Nephron (organoid): Measurements from ENCODE around the gene LSP1.
A peak's percentile ranks its signal among the peaks of the same experiment; 100 is the strongest.

Source experiments
- H3K27ac Mint-ChIP-seq, 3 experiments: 2 replicates each; pipeline ENCODE4 v1.8.0; 2020; ENCODE audit warnings: mixed read lengths in 3 of 3, mild to moderate bottlenecking in 2 of 3, moderate library complexity in 1 of 3
- H3K27me3 Mint-ChIP-seq: 2 replicates; pipeline ENCODE4 v1.8.0; 2021; ENCODE audit warnings: low read depth, mild to moderate bottlenecking, moderate library complexity, mixed read lengths
- H3K36me3 Mint-ChIP-seq: 2 replicates; pipeline ENCODE4 v1.8.0; 2020; ENCODE audit warnings: low read depth, mixed read lengths
- H3K4me1 Mint-ChIP-seq: 2 replicates; pipeline ENCODE4 v1.8.0; 2020; ENCODE audit warnings: mixed read lengths
- H3K4me3 Mint-ChIP-seq, 3 experiments: 2 replicates each; pipeline ENCODE4 v1.8.0; 2020; ENCODE audit warnings: mild to moderate bottlenecking in 3 of 3, mixed read lengths in 3 of 3, moderate library complexity in 2 of 3
- H3K9me3 Mint-ChIP-seq: 2 replicates; pipeline ENCODE4 v1.8.0; 2020; ENCODE audit warnings: mixed read lengths
- TF ChIP-seq, protein P1 (sequence below), 3 experiments: fragments of 200-600 bp; sonication (generic); IDR thresholded peaks; one replicate each; pipeline ENCODE4 v1.5.0; 2021; ENCODE audit warnings: antibody characterized with exemption in 3 of 3; ENCODE audit not compliant: unreplicated experiment in 3 of 3

The LSP1 gene

DNA sequence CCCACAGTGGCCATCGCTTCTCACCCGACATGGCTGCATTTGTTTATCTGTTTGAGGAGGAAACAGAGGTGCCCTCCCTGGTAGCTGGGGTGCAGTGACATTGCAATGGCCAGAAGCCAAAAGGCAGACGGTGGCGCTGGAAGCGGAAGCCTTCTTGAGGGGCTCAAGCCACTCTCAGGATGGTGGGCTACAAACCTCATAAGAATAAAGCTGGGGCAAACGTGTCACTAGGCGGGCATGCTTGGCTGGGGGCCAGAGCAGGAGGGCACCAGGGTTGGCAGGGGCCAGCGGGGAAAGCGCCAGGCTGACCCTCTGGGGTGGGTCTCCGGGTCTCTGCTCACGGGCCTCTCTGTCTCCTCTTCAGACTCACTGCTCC is 79.2 kb downstream of the LSP1 start:
- no peaks in the 10 kb centered on the region for H3K36me3 Mint-ChIP-seq
- peak overlapping the region; percentile 95 to 98 (median 96) for H3K27ac Mint-ChIP-seq
- no peaks in the 10 kb centered on the region for H3K27me3 Mint-ChIP-seq
- TF ChIP-seq, protein P1, sequence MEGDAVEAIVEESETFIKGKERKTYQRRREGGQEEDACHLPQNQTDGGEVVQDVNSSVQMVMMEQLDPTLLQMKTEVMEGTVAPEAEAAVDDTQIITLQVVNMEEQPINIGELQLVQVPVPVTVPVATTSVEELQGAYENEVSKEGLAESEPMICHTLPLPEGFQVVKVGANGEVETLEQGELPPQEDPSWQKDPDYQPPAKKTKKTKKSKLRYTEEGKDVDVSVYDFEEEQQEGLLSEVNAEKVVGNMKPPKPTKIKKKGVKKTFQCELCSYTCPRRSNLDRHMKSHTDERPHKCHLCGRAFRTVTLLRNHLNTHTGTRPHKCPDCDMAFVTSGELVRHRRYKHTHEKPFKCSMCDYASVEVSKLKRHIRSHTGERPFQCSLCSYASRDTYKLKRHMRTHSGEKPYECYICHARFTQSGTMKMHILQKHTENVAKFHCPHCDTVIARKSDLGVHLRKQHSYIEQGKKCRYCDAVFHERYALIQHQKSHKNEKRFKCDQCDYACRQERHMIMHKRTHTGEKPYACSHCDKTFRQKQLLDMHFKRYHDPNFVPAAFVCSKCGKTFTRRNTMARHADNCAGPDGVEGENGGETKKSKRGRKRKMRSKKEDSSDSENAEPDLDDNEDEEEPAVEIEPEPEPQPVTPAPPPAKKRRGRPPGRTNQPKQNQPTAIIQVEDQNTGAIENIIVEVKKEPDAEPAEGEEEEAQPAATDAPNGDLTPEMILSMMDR (IDR thresholded peaks at IDR 0.05; ENCODE audit: unreplicated experiment in 3 of 3), result no peak
- H3K4me3 Mint-ChIP-seq, result peak overlapping the region in 2 of 3 experiments; percentile 8 to 40
- no peaks in the 10 kb centered on the region for H3K9me3 Mint-ChIP-seq
- peaks cover 39% of the 10 kb centered on the region for H3K4me1 Mint-ChIP-seq

DNA sequence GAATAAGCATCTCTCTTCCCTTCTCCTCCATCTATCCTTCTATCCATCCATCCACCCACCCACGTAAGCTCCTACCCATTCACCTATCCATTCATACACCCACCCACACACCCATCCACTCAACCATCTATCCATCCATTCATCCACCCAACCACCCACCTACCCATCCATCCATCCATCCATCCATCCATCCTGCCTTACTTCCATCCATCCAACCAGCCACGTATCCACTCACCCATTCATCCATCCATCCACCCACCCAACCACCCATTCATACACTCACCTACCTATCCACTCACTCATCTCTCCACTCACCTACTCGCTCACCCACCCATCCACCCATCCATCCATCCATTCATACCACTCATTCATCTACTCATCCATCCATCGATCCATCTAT is 79.8 kb downstream of the LSP1 start:
- H3K4me3 Mint-ChIP-seq, result peak overlapping the region in 1 of 3 experiments; percentile 52
- peak overlapping the region; percentile 95 to 98 (median 96) for H3K27ac Mint-ChIP-seq
- H3K4me1 Mint-ChIP-seq, result peaks cover 39% of the 10 kb centered on the region
- TF ChIP-seq, protein P1 (IDR thresholded peaks at IDR 0.05; ENCODE audit: unreplicated experiment in 3 of 3), result no peak
- H3K27me3 Mint-ChIP-seq, result no peaks in the 10 kb centered on the region
- no peaks in the 10 kb centered on the region for H3K9me3 Mint-ChIP-seq
- H3K36me3 Mint-ChIP-seq, result no peaks in the 10 kb centered on the region

DNA sequence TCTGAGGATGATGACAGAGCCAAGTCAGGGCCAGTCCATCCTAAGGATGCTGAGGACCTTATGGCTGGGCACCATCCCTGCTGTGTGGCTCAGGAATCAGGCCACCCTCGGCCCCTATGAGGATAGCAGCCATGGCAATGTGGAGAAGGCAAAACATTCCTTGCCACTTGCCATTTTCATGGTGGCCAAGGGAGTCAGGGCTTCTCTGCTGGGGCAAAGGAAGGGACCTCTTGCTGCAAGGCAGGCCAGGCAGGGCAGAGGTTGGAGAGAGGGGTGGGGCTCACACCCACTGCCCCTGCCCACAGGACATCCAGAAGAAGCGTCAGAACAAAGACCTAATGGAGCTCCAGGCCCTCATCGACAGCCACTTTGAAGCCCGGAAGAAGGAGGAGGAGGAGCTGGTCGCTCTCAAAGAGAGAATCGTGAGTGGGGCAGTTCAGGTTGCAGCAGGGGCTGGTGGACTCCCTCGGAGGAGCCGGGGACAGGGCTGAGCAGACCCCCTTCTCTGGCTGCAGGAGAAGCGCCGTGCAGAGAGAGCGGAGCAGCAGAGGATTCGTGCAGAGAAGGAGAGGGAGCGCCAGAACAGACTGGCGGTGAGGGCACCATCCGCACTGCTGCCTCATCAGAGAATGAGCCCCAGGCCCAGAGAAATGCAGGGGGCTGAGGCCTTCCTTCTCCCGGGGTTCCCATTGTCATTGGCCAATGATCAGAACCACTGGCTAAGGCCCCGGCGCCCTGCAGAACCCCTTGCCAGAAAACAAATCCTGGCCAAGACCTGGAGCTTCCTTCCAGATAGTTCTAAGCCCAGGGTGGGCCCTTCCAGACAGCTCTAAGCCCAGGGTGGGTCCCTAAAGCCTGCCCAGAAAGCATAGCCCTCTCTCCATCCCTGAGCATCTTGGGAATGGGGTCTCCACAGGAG is 80.8 kb downstream of the LSP1 start:
- Mint-ChIP-seq H3K4me3 (no peak overlapping the region), H3K27me3 (no peaks in the 10 kb centered on the region), H3K36me3 (no peaks in the 10 kb centered on the region), H3K9me3 (no peaks in the 10 kb centered on the region), H3K27ac (peak overlapping the region; percentile 95 to 98 (median 96)), H3K4me1 (peaks cover 42% of the 10 kb centered on the region)
- TF ChIP-seq, protein P1 (IDR thresholded peaks at IDR 0.05; ENCODE audit: unreplicated experiment in 3 of 3), result no peak

DNA sequence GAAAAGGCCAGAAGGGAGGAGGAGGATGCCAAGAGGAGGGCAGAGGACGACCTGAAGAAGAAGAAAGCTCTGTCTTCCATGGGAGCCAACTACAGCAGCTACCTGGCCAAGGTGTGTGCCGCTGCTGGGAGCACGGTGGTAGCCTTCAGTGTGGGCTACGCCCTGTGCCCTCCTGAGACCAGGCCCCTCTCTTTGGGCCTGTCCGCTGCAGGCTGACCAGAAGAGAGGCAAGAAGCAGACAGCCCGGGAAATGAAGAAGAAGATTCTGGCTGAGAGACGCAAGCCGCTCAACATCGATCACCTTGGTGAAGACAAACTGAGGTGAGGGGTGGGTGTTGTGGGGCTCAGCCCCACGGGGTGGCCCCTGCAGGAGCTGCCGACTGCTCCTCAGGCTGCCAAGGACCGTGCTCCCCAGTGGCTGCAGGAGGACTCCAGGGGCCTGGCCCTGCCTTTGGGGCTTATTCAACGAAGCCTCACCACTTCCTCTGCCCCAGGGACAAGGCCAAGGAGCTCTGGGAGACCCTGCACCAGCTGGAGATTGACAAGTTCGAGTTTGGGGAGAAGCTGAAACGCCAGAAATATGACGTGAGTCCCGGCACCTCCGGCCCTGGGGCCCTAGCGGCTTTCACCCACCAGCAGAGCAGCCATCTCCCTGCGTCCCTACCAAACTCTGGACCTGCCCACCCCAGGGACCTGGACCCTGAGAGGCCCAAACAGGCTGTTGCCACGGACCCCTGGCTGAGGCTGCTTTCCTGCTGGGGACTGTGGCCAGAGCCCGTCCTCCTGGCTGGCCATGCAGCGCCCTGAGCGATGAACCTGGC is 81.7 kb downstream of the LSP1 start:
- H3K4me3 Mint-ChIP-seq, result no peak overlapping the region

DNA sequence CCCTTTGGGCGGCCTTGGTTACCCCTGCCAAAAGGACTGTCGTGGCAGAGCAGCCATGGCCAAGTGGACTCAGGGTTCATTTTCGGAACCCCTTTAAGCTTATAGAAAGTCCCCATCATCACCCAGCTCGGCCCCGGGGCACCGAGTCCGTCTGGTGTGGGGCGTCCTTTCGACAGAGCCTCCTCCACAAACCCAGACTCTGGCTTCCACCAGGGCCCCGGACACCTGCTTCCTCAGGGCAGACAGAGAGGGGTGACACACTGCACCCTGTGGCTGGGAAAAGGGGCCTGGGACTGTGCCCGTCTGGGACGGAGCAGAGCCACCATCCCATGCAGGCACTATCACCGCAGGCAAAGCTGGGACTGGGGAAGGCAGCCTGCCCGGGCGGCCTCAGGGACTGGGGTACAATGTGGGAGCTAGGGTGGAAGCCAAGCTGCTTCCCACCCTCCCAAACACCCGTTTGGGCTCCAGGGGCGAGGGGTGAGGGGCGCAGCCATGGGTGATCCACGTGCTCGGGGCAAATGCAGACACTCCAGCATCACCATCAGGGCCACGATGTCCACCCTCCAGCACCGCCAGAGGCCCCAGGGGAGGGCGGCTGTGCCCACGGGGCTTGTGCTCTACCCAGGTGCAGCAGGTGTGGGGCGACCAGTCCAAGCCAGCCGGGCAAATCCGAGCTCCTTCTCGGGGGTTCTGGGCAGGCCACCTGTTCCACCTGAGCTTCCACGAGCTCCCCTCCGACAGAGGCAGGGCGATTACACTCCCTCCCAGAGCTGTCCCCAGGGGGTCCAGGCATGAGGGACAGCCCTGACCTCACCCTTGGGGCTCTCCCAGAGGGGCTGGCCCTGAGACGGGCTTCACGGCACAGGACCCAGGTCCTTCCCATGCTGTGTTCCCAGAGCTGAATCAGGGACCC is 82.5 kb downstream of the LSP1 start:
- no peaks in the 10 kb centered on the region for H3K27me3 Mint-ChIP-seq
- no peak overlapping the region for H3K4me3 Mint-ChIP-seq
- H3K4me1 Mint-ChIP-seq, result peaks cover 56% of the 10 kb centered on the region
- no peaks in the 10 kb centered on the region for H3K9me3 Mint-ChIP-seq
- peak overlapping the region in 1 of 3 experiments; percentile 95 for H3K27ac Mint-ChIP-seq
- TF ChIP-seq, protein P1 (IDR thresholded peaks at IDR 0.05; ENCODE audit: unreplicated experiment in 3 of 3), result no peak
- no peaks in the 10 kb centered on the region for H3K36me3 Mint-ChIP-seq

More for the DNA sequence above, 81.7 kb downstream of the LSP1 start:
- Mint-ChIP-seq H3K9me3 (no peaks in the 10 kb centered on the region), H3K36me3 (no peaks in the 10 kb centered on the region), H3K27ac (peak overlapping the region in 2 of 3 experiments; percentile 87 to 95), H3K4me1 (peaks cover 50% of the 10 kb centered on the region), H3K27me3 (no peaks in the 10 kb centered on the region)
- TF ChIP-seq, protein P1 (IDR thresholded peaks at IDR 0.05; ENCODE audit: unreplicated experiment in 3 of 3), result no peak
